Endothelial cell of umbilical vein (primary cell): ENCODE data around the gene GRID2IP. TPM values are rescaled to one million over a fixed set of nuclear protein-coding genes. Genes with fewer than 3 reads are reported as not detected.

Experiments used
- BruUV-seq: library from RNA; stranded (reverse); fragments of 400-500 nt; replicated peaks from 2 replicates; lab custom pipeline; 2021; lab: Mats Ljungman, UMichigan
- CTCF ChIA-PET: fragments of 300-600, 350-600 bp; sonication (Branson Sonifier 250); formaldehyde crosslinking; loops from one replicate; lab custom pipeline; 2021; ENCODE audit warnings: antibody characterized with exemption, inconsistent platforms; lab: Charles Lee
- POLR2A ChIA-PET: fragments of 300-600, 350-600 bp; sonication (Branson Sonifier 250); formaldehyde crosslinking; loops from one replicate; lab custom pipeline; 2021; ENCODE audit warnings: antibody characterized with exemption, inconsistent platforms; lab: Charles Lee
- DNase-seq: peaks from one replicate; pipeline ENCODE4 v3.0.0-alpha.2; 2011; ENCODE audit warnings: low read depth, low spot score
- FAIRE-seq: peaks from 2 replicates; lab custom pipeline; 2011; peaks lifted over from hg19 to GRCh38; lab: Jason Lieb, UNC
- H2AFZ ChIP-seq: 2 replicates; pipeline ENCODE4 v1.6.0; 2012; ENCODE audit warnings: low read depth, low read length, control low read depth, inconsistent platforms
- H3K27ac ChIP-seq: 2 replicates; pipeline ENCODE4 v1.5.1; 2011; ENCODE audit warnings: low read depth, mild to moderate bottlenecking, control low read depth, low read length, moderate library complexity; ENCODE audit not compliant: insufficient read depth
- H3K27me3 ChIP-seq, 2 experiments: 2 replicates each; pipeline versions ENCODE4 v1.6.0 to v1.6.1; 2011; ENCODE audit warnings: low read length in 2 of 2, mixed read lengths in 1 of 2; ENCODE audit not compliant: control insufficient read depth in 2 of 2, insufficient read depth in 2 of 2
- H3K36me3 ChIP-seq, 2 experiments: 2 replicates in 1 of 2; 3 replicates in 1 of 2; pipeline ENCODE4 v1.5.1; 2011; ENCODE audit warnings: low read length in 2 of 2, mild to moderate bottlenecking in 1 of 2, moderate library complexity in 1 of 2; ENCODE audit not compliant: control insufficient read depth in 2 of 2, insufficient read depth in 2 of 2; ENCODE audit errors: extremely low read depth in 1 of 2
- H3K4me1 ChIP-seq: 3 replicates; pipeline ENCODE4 v1.5.1; 2011; ENCODE audit warnings: mild to moderate bottlenecking, low read length; ENCODE audit not compliant: control insufficient read depth, insufficient read depth; ENCODE audit errors: extremely low read depth
- H3K4me2 ChIP-seq: 2 replicates; pipeline ENCODE4 v1.6.1; 2011; ENCODE audit warnings: low read length, control low read depth, mixed read lengths; ENCODE audit not compliant: insufficient read depth
- H3K4me3 ChIP-seq, 3 experiments: fragments of 200-600 bp in 1 of 3; sonication (generic), shearing (Covaris generic) in 1 of 3; replicated peaks in 1 of 3; 2 replicates each; pipeline ENCODE4 v1.5.1; 2011 to 2016; ENCODE audit warnings: control low read depth in 3 of 3, low read length in 3 of 3, mild to moderate bottlenecking in 2 of 3, inconsistent platforms in 1 of 3, low read depth in 1 of 3, moderate library complexity in 1 of 3; ENCODE audit not compliant: insufficient read depth in 1 of 3
- H3K79me2 ChIP-seq: 2 replicates; pipeline ENCODE4 v1.6.0; 2012; ENCODE audit warnings: low read length, inconsistent platforms; ENCODE audit not compliant: control insufficient read depth, insufficient read depth
- H3K9ac ChIP-seq: replicated peaks from 2 replicates; pipeline ENCODE3; 2011; ENCODE audit warnings: low read length, control low read depth; ENCODE audit not compliant: insufficient read depth; ENCODE audit errors: extremely low read depth
- H3K9me1 ChIP-seq: replicated peaks from 3 replicates; pipeline ENCODE4 v1.6.0; 2011; ENCODE audit warnings: mild to moderate bottlenecking, low read length; ENCODE audit not compliant: control insufficient read depth, insufficient read depth; ENCODE audit errors: extremely low read depth
- H3K9me3 ChIP-seq: replicated peaks from 2 replicates; pipeline ENCODE4 v1.5.1; 2012; ENCODE audit warnings: low read length, inconsistent platforms; ENCODE audit not compliant: control insufficient read depth, insufficient read depth
- H4K20me1 ChIP-seq: replicated peaks from 2 replicates; pipeline ENCODE3; 2011; ENCODE audit warnings: mild to moderate bottlenecking, low read length; ENCODE audit not compliant: control insufficient read depth, insufficient read depth; ENCODE audit errors: extremely low read depth
- CTCF ChIP-seq, 2 donors: IDR thresholded peaks; 1 replicate in 1 of 2; 2 replicates in 1 of 2; pipeline ENCODE4 v1.5.1; 2011; ENCODE audit warnings: low read length in 2 of 2, mild to moderate bottlenecking in 2 of 2, moderate library complexity in 2 of 2, control low read depth in 1 of 2, inconsistent platforms in 1 of 2, low read depth in 1 of 2; ENCODE audit not compliant: insufficient read depth in 1 of 2; ENCODE audit errors: extremely low read depth in 1 of 2
- EZH2 ChIP-seq: IDR thresholded peaks from 2 replicates; pipeline ENCODE4 v1.6.1; 2012; ENCODE audit warnings: borderline replicate concordance, low read depth, mild to moderate bottlenecking, moderate library complexity, low read length, inconsistent platforms; ENCODE audit not compliant: severe bottlenecking
- FOS ChIP-seq: IDR thresholded peaks from 2 replicates; pipeline ENCODE4 v1.6.1; 2011; ENCODE audit warnings: mild to moderate bottlenecking, low read length, moderate library complexity, borderline replicate concordance; ENCODE audit not compliant: insufficient read depth
- GATA2 ChIP-seq: IDR thresholded peaks from 2 replicates; pipeline ENCODE4 v1.7.0; 2011; ENCODE audit warnings: low read depth, mild to moderate bottlenecking, moderate library complexity, mixed read lengths, low read length; ENCODE audit not compliant: insufficient read length, insufficient read depth
- JUN ChIP-seq: IDR thresholded peaks from 2 replicates; pipeline ENCODE4 v1.6.1; 2011; ENCODE audit warnings: borderline replicate concordance, low read depth; ENCODE audit not compliant: insufficient read length, insufficient read depth
- MAX ChIP-seq: IDR thresholded peaks from 2 replicates; pipeline ENCODE4 v1.6.1; 2011; ENCODE audit not compliant: insufficient read depth, insufficient read length
- MYC ChIP-seq: IDR thresholded peaks from one replicate; pipeline ENCODE4 v1.6.1; 2011; ENCODE audit warnings: mild to moderate bottlenecking, low read depth, low read length
- POLR2A ChIP-seq: IDR thresholded peaks from 2 replicates; pipeline ENCODE4 v1.6.1; 2012; ENCODE audit warnings: low read depth, mild to moderate bottlenecking, control low read depth, low read length
- POLR2AphosphoS5 ChIP-seq: IDR thresholded peaks from 2 replicates; pipeline ENCODE4 v1.6.1; 2012; ENCODE audit warnings: low read depth, mild to moderate bottlenecking, control low read depth, low read length, moderate library complexity; ENCODE audit not compliant: insufficient read depth
- dilution Hi-C: fragments of 300-500 bp; cut with MboI; formaldehyde crosslinking; loops from one replicate; pipeline ENCODE4 v1.15.0; 2019; ENCODE audit warnings: low sequenced_read_pairs; ENCODE audit not compliant: extremely low pct_ligation_motif_present
- intact Hi-C: fragments of 100-400 bp; cut with micrococcal nuclease; formaldehyde crosslinking; loops from one replicate; pipeline ENCODE4 v1.10.0; 2022
- polyA plus RNA-seq, 4 experiments: library from polyadenylated mRNA; depleted of rRNA in 3 of 4; stranded (reverse) in 3 of 4; unstranded in 1 of 4; fragments of >200 nt; gene quantifications; 2 replicates each; pipeline versions ENCODE4 v1.2.1 to v1.2.3, GENCODE V29; 2011 to 2012; ENCODE audit warnings: missing spikeins in 1 of 4
- total RNA-seq: library from RNA; stranded (reverse); gene quantifications from 2 replicates; pipeline ENCODE4 v1.2.3, GENCODE V29; 2021

GRID2IP gene
- total and polyA plus RNA-seq, 2 donors (not counting 3 experiments of a cell fraction or from before 2014, with no cell fraction given) = not detected

- Histone ChIP-seq H3K27ac (no peak overlapping the region), H3K4me1 (no peaks in the 10 kb centered on the region), H3K9me1 (no peaks in the 10 kb centered on the region), H3K36me3 (no peaks in the 10 kb centered on the region), H4K20me1 (no peaks in the 10 kb centered on the region), H3K4me3 (no peak overlapping the region), H3K4me2 (no peak overlapping the region), H3K9me3 (no peaks in the 10 kb centered on the region), H3K27me3 (peaks cover 0 to 2% of the 10 kb centered on the region in 2 experiments), H3K9ac (no peak overlapping the region), H2AFZ (no peak overlapping the region), H3K79me2 (no peaks in the 10 kb centered on the region)
- ChIA-PET POLR2A (no interaction called here), CTCF (no interaction called here)
- DNase-seq (no peak), FAIRE-seq (no peak)
- intact Hi-C loops (no loop called here), dilution Hi-C loops (no loop called here)
- no peak for TF ChIP-seq FOS
- TF ChIP-seq POLR2A = no peak
- TF ChIP-seq MAX = no peak
- no peak for TF ChIP-seq GATA2
- no peak for TF ChIP-seq JUN
- TF ChIP-seq EZH2 = no peak
- no peak for TF ChIP-seq POLR2AphosphoS5
- TF ChIP-seq CTCF (IDR thresholded peaks at IDR 0.05; ENCODE audit: extremely low read depth in 1 of 2, insufficient read depth in 1 of 2, low read depth in 1 of 2, low read length in 2 of 2) = no peak
- no peak for TF ChIP-seq MYC
- BruUV-seq = no TSS peak
Measured at GRCh38 chr7:6497637-6497905, 53.7 kb downstream of the GRID2IP start.
